Measurements from ENCODE around the gene MMP14. TPM values are rescaled to one million over a fixed set of nuclear protein-coding genes. Genes with fewer than 3 reads are reported as not detected.

Gene MMP14
- total and polyA plus RNA-seq, 2 of the 8 experiments (the other 6 are each of a cell fraction or from before 2014, with no cell fraction given): 58.2 to 86.8 TPM

DNA sequence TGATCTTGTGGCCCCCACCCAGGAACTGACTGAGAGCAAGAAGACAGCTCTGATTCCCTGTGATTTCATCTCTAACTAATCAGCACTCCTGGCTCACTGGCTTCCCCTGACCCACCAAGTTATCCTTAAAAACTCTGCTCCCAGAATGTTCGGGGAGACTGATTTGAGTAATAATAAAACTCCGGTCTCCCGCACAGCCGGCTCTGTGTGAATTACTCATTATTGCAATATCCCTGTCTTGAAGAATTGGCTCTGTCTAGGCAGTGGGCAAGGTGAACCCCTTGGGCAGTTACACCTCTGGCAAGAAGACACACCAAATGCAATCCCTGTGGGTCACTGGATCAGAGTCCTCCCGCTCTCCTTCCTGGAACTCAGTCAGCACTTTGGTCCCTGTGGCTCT lies 42.4 kb upstream of the MMP14 start:
- WGBS, 2 experiments (ENCODE audit: extremely low coverage in 1 of 2, insufficient coverage in 1 of 2, insufficient read length in 1 of 2, insufficient replicate concordance in 2 of 2, low coverage in 1 of 2, low lambda C conversion rate in 2 of 2, missing lambda C conversion rate in 1 of 2): 73% methylated on average over 5 of the region's 5 CpGs; no CpG with 5 or more reads in 1 of the 2 experiments
- no peak for DNase-seq (ENCODE audit: low read depth in 1 of 2, low spot score in 2 of 2)
- H3K4ac ChIP-seq (replicated peaks; ENCODE audit: insufficient read length, low read depth, low read length): no peak overlapping the region
- H2AK5ac ChIP-seq (ENCODE audit: low read depth, low read length): no peak overlapping the region
- H2BK120ac ChIP-seq (replicated peaks; ENCODE audit: low read depth, low read length): no peak overlapping the region
- H3K4me1 ChIP-seq (replicated peaks in 1 of 4; ENCODE audit: control insufficient read depth in 3 of 4, insufficient read depth in 4 of 4, low read length in 3 of 4): peaks cover 2 to 11% (median 6%) of the 10 kb centered on the region in 4 experiments
- no peak overlapping the region for H2BK20ac ChIP-seq (ENCODE audit: low read length)
- FAIRE-seq: no peak
- no peaks in the 10 kb centered on the region for H4K20me1 ChIP-seq (replicated peaks in 1 of 2; ENCODE audit: control insufficient read depth in 1 of 2, insufficient read depth in 2 of 2, low read length in 2 of 2)
- no peaks in the 10 kb centered on the region for H3K79me2 ChIP-seq (ENCODE audit: control insufficient read depth in 1 of 2, insufficient read depth in 2 of 2, low read length in 2 of 2)
- H3K27ac ChIP-seq (ENCODE audit: low read depth, low read length): no peak overlapping the region
- H3K79me1 ChIP-seq (ENCODE audit: low read depth, low read length): no peaks in the 10 kb centered on the region
- H3K14ac ChIP-seq (ENCODE audit: insufficient read length): no peak overlapping the region
- no peak overlapping the region for H4K8ac ChIP-seq (ENCODE audit: extremely low read depth, insufficient read depth, low read length)
- H3K27me3 ChIP-seq (replicated peaks in 1 of 4; ENCODE audit: control insufficient read depth in 3 of 4, extremely low read depth in 1 of 4, insufficient read depth in 3 of 4, low read length in 3 of 4): no peaks in the 10 kb centered on the region
- no peak overlapping the region for H2BK12ac ChIP-seq (ENCODE audit: low read depth, low read length)
- H3K4me2 ChIP-seq (ENCODE audit: insufficient read depth in 1 of 2, low read depth in 2 of 2, low read length in 2 of 2): no peak overlapping the region
- POLR2A ChIA-PET (ENCODE audit: partially characterized antibody): no interaction called here
- H3K9ac ChIP-seq (replicated peaks in 1 of 4; ENCODE audit: extremely low read depth in 1 of 4, low read depth in 3 of 4, low read length in 3 of 4): no peak overlapping the region
- H2BK15ac ChIP-seq (ENCODE audit: low read length): no peak overlapping the region
- no peak overlapping the region for H3K4me3 ChIP-seq (ENCODE audit: extremely low read depth in 1 of 4, insufficient read depth in 2 of 4, low read depth in 3 of 4, low read length in 4 of 4)
- H2AFZ ChIP-seq (ENCODE audit: low read length): no peak overlapping the region
- CTCF ChIA-PET (ENCODE audit: partially characterized antibody): interaction anchor here (0.6 to 53.1 kb wide), 8 partner anchors 10 to 136 kb away, joined by 3 to 1562 read pairs (median 4); partner anchors contain the start of genes LRP10, MMP14 and REM2
- H3K18ac ChIP-seq (ENCODE audit: extremely low read depth, low read length): no peak overlapping the region
- H3K23me2 ChIP-seq (ENCODE audit: low read depth, low read length): no peaks in the 10 kb centered on the region
- H3K23ac ChIP-seq (ENCODE audit: insufficient read length): no peak overlapping the region
- no peak overlapping the region for H2BK5ac ChIP-seq (ENCODE audit: low read depth, low read length)
- H3K56ac ChIP-seq (replicated peaks; ENCODE audit: insufficient read length, low read depth, low read length): no peak overlapping the region
- no peak overlapping the region for H4K5ac ChIP-seq (ENCODE audit: insufficient read length, low read depth, low read length)
- no peaks in the 10 kb centered on the region for H3K36me3 ChIP-seq (ENCODE audit: control insufficient read depth in 2 of 4, insufficient read depth in 4 of 4, low read length in 3 of 4)
- peaks cover 0 to 4% of the 10 kb centered on the region in 2 experiments; a peak in 1 of 4 replicates for H3K9me3 ChIP-seq (ENCODE audit: insufficient read depth in 2 of 2, low read depth in 1 of 2, low read length in 1 of 2)
- H4K91ac ChIP-seq (replicated peaks; ENCODE audit: insufficient read length, low read length): no peak overlapping the region
- TF ChIP-seq YY1 (IDR thresholded peaks at IDR 0.05; ENCODE audit: low read depth, low read length): no peak
- no peak for TF ChIP-seq RNF2 (IDR thresholded peaks at IDR 0.05; ENCODE audit: borderline replicate concordance, low read depth, low read length, missing control alignments, poor library complexity, severe bottlenecking)
- no peak for TF ChIP-seq EZH2 (IDR thresholded peaks at IDR 0.05; ENCODE audit: low read depth, low read length, severe bottlenecking)
- TF ChIP-seq KDM5A (IDR thresholded peaks at IDR 0.05; ENCODE audit: low read length): no peak
- no peak for TF ChIP-seq HDAC6 (IDR thresholded peaks at IDR 0.05; ENCODE audit: low read depth, low read length)
- no peak for TF ChIP-seq ZNF274 (IDR thresholded peaks at IDR 0.05; ENCODE audit: borderline replicate concordance, extremely low read depth, low read length)
- no peak for TF ChIP-seq BACH1 (IDR thresholded peaks at IDR 0.05; ENCODE audit: low read length)
- TF ChIP-seq SP4 (IDR thresholded peaks at IDR 0.05; ENCODE audit: low read length): no peak
- TF ChIP-seq SP2 (IDR thresholded peaks at IDR 0.05; ENCODE audit: low read length): no peak
- TF ChIP-seq SIRT6 (IDR thresholded peaks at IDR 0.05; ENCODE audit: low read length): no peak
- TF ChIP-seq EP300 (IDR thresholded peaks at IDR 0.05; ENCODE audit: borderline replicate concordance in 1 of 2, low read depth in 2 of 2, low read length in 2 of 2): no peak
- no peak for TF ChIP-seq BCL11A (IDR thresholded peaks at IDR 0.05; ENCODE audit: low read depth in 2 of 2, low read length in 2 of 2)
- no peak for TF ChIP-seq TEAD4 (IDR thresholded peaks at IDR 0.05; ENCODE audit: low read depth, low read length)
- TF ChIP-seq TAF1 (IDR thresholded peaks at IDR 0.05; ENCODE audit: low read depth, low read length): no peak

Data from H1 (cell line).